Measurements from ENCODE around the gene CAMTA2. TPM values are rescaled to one million over a fixed set of nuclear protein-coding genes. Genes with fewer than 3 reads are reported as not detected.

CAMTA2 gene
- total and polyA plus RNA-seq, 9 of the 15 experiments (the other 6 are each of a cell fraction or from before 2014, with no cell fraction given): 0.24 to 25.1 (median 6.3) TPM

DNA sequence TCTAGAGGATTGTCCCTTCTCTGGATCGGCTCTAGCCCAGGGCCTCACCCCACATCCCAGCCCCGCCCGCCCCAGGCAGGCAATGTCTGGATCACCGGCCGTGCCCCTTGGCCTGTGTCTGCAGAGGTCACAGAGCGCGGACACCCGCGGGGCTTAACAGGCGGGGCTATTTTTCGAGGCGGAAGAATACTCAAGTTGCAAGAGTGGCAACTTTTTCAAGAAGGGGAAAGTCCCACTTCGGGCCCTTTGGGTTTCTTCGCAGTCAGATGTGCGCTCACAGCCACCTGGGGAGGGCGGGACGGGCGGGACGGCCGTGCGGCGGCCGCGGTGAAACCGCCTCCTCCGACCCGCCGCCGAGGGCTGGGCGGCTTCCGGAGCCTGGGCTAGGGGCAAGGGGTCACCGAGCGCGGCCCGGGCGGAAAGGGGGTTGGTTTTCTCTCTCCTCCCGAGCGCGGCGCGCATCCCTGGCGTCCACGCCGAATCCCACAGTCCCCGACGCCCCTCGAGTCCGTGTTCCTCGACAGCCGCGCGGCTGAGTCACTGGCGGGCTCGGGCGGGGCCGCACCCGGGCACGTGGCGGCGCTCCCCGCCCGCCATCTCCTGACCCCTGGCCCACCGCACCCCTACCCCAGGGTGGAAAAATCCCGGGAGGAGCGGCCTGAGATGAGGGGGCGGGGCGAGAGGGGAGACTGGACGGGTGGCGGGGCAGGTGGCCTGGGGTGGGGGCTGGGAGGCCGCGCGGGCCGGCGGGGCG, 38.0 kb downstream of the CAMTA2 start (continued):
- TF ChIP-seq MYC (IDR thresholded peaks at IDR 0.05; ENCODE audit: low read depth, low read length): peak; percentile 90
- TF ChIP-seq MYC (CRISPR knock-in tag; IDR thresholded peaks at IDR 0.05; ENCODE audit: borderline replicate concordance, low read depth): no peak
- TF ChIP-seq CHD2 (IDR thresholded peaks at IDR 0.05; ENCODE audit: low read depth, low read length): no peak
- TF ChIP-seq GATAD2A (IDR thresholded peaks at IDR 0.05): peak; percentile 16; the same call in 1 of the 2 replicates
- no peak for TF ChIP-seq BACH1 (tag; IDR thresholded peaks at IDR 0.05)
- TF ChIP-seq TBP (optimal IDR thresholded peaks at IDR 0.05; ENCODE audit: low read depth, low read length): peak; percentile 12
- TF ChIP-seq, protein P1, sequence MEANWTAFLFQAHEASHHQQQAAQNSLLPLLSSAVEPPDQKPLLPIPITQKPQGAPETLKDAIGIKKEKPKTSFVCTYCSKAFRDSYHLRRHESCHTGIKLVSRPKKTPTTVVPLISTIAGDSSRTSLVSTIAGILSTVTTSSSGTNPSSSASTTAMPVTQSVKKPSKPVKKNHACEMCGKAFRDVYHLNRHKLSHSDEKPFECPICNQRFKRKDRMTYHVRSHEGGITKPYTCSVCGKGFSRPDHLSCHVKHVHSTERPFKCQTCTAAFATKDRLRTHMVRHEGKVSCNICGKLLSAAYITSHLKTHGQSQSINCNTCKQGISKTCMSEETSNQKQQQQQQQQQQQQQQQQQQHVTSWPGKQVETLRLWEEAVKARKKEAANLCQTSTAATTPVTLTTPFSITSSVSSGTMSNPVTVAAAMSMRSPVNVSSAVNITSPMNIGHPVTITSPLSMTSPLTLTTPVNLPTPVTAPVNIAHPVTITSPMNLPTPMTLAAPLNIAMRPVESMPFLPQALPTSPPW (CRISPR knock-in tag; IDR thresholded peaks at IDR 0.05): peak; percentile 93
- peak; percentile 94 for TF ChIP-seq SAFB (IDR thresholded peaks at IDR 0.05; ENCODE audit: borderline replicate concordance, low read depth, low read length)
- TF ChIP-seq U2AF1 (optimal IDR thresholded peaks at IDR 0.05; ENCODE audit: low read depth, low read length): peak; percentile 22
- peak in 1 of 2 experiments; percentile 16; a peak in 1 of 4 replicates for TF ChIP-seq KDM1A (IDR thresholded peaks at IDR 0.05)
- no peak for TF ChIP-seq HMG20A (CRISPR knock-in tag; conservative IDR thresholded peaks at IDR 0.05)
- TF ChIP-seq BCL6 (CRISPR knock-in tag; IDR thresholded peaks at IDR 0.05): 0 out of 2 replicates have a peak, but pooled peaks have one; percentile 50
- TF ChIP-seq SRSF3 (IDR thresholded peaks at IDR 0.05; ENCODE audit: insufficient read depth, low read length): no peak
- TF ChIP-seq TARDBP (IDR thresholded peaks at IDR 0.05): peak; percentile 63; the same call in 1 of the 2 replicates
- TF ChIP-seq YY1 (IDR thresholded peaks at IDR 0.05; ENCODE audit: borderline replicate concordance in 1 of 3, control insufficient read depth in 1 of 3, extremely low read depth in 1 of 3, insufficient read depth in 3 of 3, insufficient read length in 1 of 3, insufficient replicate concordance in 2 of 3, low read depth in 1 of 3, low read length in 2 of 3): peak in 1 of 3 experiments; percentile 7
- 0 out of 2 replicates have a peak, but pooled peaks have one; percentile 62 for TF ChIP-seq NR2C2 (CRISPR knock-in tag; IDR thresholded peaks at IDR 0.05)
- peak; percentile 88 for TF ChIP-seq NR2C2 (tag; IDR thresholded peaks at IDR 0.05)
- 0 out of 2 replicates have a peak, but pooled peaks have one; percentile 33 for TF ChIP-seq CBX1 (IDR thresholded peaks at IDR 0.05; ENCODE audit: low read depth)
- TF ChIP-seq ZNF444 (CRISPR knock-in tag; IDR thresholded peaks at IDR 0.05): no peak
- peak; percentile 22; the same call in 1 of the 2 replicates for TF ChIP-seq JUN (IDR thresholded peaks at IDR 0.05; ENCODE audit: borderline replicate concordance, low read depth, low read length)
- no peak for TF ChIP-seq JUN (CRISPR knock-in tag; IDR thresholded peaks at IDR 0.05; ENCODE audit: borderline replicate concordance)
- peak; percentile 69 for TF ChIP-seq PCBP1 (IDR thresholded peaks at IDR 0.05; ENCODE audit: low read depth, low read length, poor library complexity, severe bottlenecking)
- TF ChIP-seq, protein P2, sequence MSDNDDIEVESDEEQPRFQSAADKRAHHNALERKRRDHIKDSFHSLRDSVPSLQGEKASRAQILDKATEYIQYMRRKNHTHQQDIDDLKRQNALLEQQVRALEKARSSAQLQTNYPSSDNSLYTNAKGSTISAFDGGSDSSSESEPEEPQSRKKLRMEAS (CRISPR knock-in tag; IDR thresholded peaks at IDR 0.05): peak; percentile 87
- TF ChIP-seq, protein P3, sequence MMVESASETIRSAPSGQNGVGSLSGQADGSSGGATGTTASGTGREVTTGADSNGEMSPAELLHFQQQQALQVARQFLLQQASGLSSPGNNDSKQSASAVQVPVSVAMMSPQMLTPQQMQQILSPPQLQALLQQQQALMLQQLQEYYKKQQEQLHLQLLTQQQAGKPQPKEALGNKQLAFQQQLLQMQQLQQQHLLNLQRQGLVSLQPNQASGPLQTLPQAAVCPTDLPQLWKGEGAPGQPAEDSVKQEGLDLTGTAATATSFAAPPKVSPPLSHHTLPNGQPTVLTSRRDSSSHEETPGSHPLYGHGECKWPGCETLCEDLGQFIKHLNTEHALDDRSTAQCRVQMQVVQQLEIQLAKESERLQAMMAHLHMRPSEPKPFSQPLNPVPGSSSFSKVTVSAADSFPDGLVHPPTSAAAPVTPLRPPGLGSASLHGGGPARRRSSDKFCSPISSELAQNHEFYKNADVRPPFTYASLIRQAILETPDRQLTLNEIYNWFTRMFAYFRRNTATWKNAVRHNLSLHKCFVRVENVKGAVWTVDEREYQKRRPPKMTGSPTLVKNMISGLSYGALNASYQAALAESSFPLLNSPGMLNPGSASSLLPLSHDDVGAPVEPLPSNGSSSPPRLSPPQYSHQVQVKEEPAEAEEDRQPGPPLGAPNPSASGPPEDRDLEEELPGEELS (CRISPR knock-in tag; IDR thresholded peaks at IDR 0.05; ENCODE audit: borderline replicate concordance): no peak
- no peak for TF ChIP-seq ASH1L (IDR thresholded peaks at IDR 0.05; ENCODE audit: borderline replicate concordance, low read depth, partially characterized antibody)
